Lung (tissue), 12 donors: ENCODE measurements around the gene NUP98. TPM values are rescaled to one million over a fixed set of nuclear protein-coding genes. Genes with fewer than 3 reads are reported as not detected.

ENCODE experiments used
- ATAC-seq: fragments of 200-7000 bp; cut with Tn5 transposase; one replicate; pipeline ENCODE4 v1.9.1; 2020; ENCODE audit warnings: moderate number of reproducible peaks; ENCODE audit not compliant: insufficient read depth, low FRiP score
- DNase-seq, 3 donors: peaks; one replicate each; pipeline ENCODE4 v3.0.0-alpha.2; 2013 to 2017
- H3K27ac ChIP-seq, 2 donors: one replicate each; pipeline ENCODE4 v1.5.1; 2013; ENCODE audit warnings: mild to moderate bottlenecking in 2 of 2, moderate library complexity in 2 of 2, control low read depth in 1 of 2, inconsistent platforms in 1 of 2, low read depth in 1 of 2, low read length in 1 of 2
- H3K27me3 ChIP-seq, 3 donors: one replicate each; pipeline ENCODE4 v1.5.1; 2013; ENCODE audit warnings: low read length in 2 of 3; ENCODE audit not compliant: control insufficient read depth in 3 of 3, insufficient read depth in 3 of 3
- H3K36me3 ChIP-seq, 4 donors: one replicate each; pipeline ENCODE4 v1.5.1; 2013; ENCODE audit warnings: low read length in 4 of 4, mild to moderate bottlenecking in 1 of 4, moderate library complexity in 1 of 4; ENCODE audit not compliant: control insufficient read depth in 4 of 4, insufficient read depth in 4 of 4
- H3K4me1 ChIP-seq, 5 donors: one replicate each; pipeline ENCODE4 v1.5.1; 2013; ENCODE audit warnings: low read length in 5 of 5, mild to moderate bottlenecking in 2 of 5, moderate library complexity in 1 of 5; ENCODE audit not compliant: control insufficient read depth in 5 of 5, insufficient read depth in 5 of 5
- H3K4me3 ChIP-seq: one replicate; pipeline ENCODE4 v1.5.1; 2013; ENCODE audit warnings: mild to moderate bottlenecking, control low read depth, moderate library complexity
- H3K9ac ChIP-seq, 2 donors: one replicate each; pipeline ENCODE4 v1.5.1; 2013; ENCODE audit warnings: low read length in 2 of 2, control low read depth in 1 of 2; ENCODE audit not compliant: insufficient read depth in 1 of 2
- H3K9me3 ChIP-seq, 4 donors: one replicate each; pipeline ENCODE4 v1.5.1; 2013; ENCODE audit warnings: low read length in 3 of 4, mild to moderate bottlenecking in 1 of 4, moderate library complexity in 1 of 4; ENCODE audit not compliant: control insufficient read depth in 4 of 4, insufficient read depth in 3 of 4
- WGBS, 2 donors: extraction: QIAGEN DNeasy Blood & Tissue Kit; methylation state at CpG; one replicate each; pipeline ENCODE4 v1.1.7; 2013; 5-methylcytosine and 5-hydroxymethylcytosine counted together
- polyA plus RNA-seq, 2 donors: library from polyadenylated mRNA; stranded (reverse); fragments of 200-250 nt; gene quantifications; one replicate each; pipeline ENCODE4 v1.2.1, GENCODE V29; 2013
- total RNA-seq, 2 donors: library from RNA; depleted of rRNA in 1 of 2; stranded (reverse); fragments of >200 nt in 1 of 2; gene quantifications; one replicate each; pipeline ENCODE4 v1.2.1, GENCODE V29; 2014 to 2021
- TF ChIP-seq, protein P1 (sequence below): IDR thresholded peaks from 2 replicates; pipeline ENCODE4 v1.5.1; 2012; ENCODE audit warnings: mild to moderate bottlenecking; ENCODE audit errors: control extremely low read depth, extremely low read depth
- donor health status: control.
- donor health status: control.
- donor health status: Bipolar disorder and iron deficiency.
- donor health status: healthy.
- donor health status: DM: yes; HTN: yes; CAD: no.

The NUP98 gene
- total and polyA plus RNA-seq, 4 donors = 16.6 to 109 (median 59.7) TPM

DNA sequence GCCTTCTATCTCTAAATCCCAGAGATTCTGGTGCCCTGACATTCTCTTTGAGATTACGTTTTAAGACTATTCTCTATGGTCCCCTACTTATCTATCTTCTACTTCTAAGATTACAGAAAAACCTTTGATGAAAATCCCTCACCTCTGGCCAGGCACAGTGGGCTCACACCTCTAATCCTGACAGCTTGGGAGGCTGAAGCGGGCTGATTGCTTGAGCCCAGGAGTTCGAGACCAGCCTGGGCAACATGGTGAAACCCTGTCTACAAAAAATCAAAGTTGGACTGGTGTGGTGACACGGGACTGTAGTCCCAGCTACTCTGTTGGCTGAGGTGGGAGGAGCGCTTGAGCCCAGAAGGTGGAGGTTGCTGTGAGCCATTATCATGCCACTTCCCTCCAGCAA, 14.4 kb downstream of the NUP98 start:
- peaks cover 7 to 14% (median 10%) of the 10 kb centered on the region in 4 donors for H3K36me3 ChIP-seq
- DNase-seq = no peak
- TF ChIP-seq, protein P1, sequence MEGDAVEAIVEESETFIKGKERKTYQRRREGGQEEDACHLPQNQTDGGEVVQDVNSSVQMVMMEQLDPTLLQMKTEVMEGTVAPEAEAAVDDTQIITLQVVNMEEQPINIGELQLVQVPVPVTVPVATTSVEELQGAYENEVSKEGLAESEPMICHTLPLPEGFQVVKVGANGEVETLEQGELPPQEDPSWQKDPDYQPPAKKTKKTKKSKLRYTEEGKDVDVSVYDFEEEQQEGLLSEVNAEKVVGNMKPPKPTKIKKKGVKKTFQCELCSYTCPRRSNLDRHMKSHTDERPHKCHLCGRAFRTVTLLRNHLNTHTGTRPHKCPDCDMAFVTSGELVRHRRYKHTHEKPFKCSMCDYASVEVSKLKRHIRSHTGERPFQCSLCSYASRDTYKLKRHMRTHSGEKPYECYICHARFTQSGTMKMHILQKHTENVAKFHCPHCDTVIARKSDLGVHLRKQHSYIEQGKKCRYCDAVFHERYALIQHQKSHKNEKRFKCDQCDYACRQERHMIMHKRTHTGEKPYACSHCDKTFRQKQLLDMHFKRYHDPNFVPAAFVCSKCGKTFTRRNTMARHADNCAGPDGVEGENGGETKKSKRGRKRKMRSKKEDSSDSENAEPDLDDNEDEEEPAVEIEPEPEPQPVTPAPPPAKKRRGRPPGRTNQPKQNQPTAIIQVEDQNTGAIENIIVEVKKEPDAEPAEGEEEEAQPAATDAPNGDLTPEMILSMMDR = no peak
- H3K9ac ChIP-seq = no peak overlapping the region
- peaks cover 7 to 21% (median 13%) of the 10 kb centered on the region in 5 donors for H3K4me1 ChIP-seq
- peak overlapping the region in 1 of 2 donors; percentile 31 for H3K27ac ChIP-seq
- 94% methylated on average over 5 of the region's 5 CpGs for WGBS, 2 donors
- ATAC-seq = no peak
- no peaks in the 10 kb centered on the region for H3K27me3 ChIP-seq
- H3K4me3 ChIP-seq = no peak overlapping the region
- no peaks in the 10 kb centered on the region for H3K9me3 ChIP-seq

DNA sequence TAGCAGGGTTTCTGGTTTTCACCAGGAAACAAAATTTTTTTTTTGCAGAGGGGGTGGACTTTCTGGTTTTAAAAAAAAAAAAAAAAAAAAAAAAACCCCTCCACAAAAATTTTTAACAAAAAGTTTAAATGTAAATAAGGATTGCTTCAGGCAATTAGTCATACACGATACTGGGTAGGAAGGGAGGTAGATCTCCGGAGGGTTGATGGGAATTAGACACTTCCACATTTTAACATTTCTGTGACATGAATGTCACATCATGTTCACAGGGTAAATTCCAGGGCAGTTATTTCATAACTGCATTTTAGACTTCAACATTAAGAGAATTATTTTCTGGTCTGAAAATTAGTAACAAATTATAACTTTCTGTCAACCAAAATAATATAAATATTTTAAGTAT, 15.9 kb downstream of the NUP98 start:
- Histone ChIP-seq H3K36me3 (peaks cover 10 to 20% (median 11%) of the 10 kb centered on the region in 4 donors), H3K27ac (no peak overlapping the region), H3K27me3 (no peaks in the 10 kb centered on the region), H3K9me3 (no peaks in the 10 kb centered on the region), H3K4me3 (no peak overlapping the region), H3K9ac (no peak overlapping the region), H3K4me1 (peaks cover 0 to 10% (median 3%) of the 10 kb centered on the region in 5 donors)
- DNase-seq (no peak), ATAC-seq (peak; percentile 81)
- TF ChIP-seq, protein P1 = no peak
- WGBS, 2 donors = 12 to 21% methylated on average over 2 of the region's 2 CpGs

DNA sequence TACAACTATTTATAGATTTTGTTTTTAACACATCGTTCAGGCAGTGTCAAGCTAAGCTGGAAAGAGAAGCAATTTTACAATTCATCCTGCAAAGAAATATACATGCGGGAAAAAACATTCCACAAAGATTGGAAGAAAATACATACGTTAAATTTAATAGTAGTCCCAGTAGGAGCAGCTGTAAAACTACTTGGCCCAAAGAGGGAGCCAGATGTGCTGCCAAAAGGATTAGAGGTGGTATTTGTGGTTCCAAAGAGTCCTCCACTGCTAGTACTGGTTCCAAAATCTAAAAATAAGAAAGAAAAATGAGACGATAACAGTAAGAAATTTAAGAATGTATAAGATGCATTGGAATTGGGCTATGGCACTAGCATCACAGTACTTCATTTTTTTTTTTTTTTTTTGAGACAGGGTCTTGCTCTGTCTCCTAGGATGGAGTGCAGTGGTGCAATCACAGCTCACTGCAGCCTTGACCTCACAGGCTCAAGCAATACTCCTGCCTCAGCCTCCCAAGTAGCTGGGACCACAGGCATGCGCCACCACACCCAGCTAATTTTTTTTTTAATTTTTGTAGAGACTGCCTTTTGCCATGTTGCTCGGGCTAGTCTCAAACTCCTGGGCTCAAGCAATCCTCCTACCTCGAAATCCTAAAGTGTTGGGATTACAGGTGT, 21.5 kb downstream of the NUP98 start:
- no peaks in the 10 kb centered on the region for H3K27me3 ChIP-seq
- 75 to 83% methylated on average over 7 of the region's 7 CpGs for WGBS, 2 donors
- TF ChIP-seq, protein P1 = no peak
- ATAC-seq (no peak), DNase-seq (peak; percentile 17 to 57 (median 34))
- no peaks in the 10 kb centered on the region for H3K9me3 ChIP-seq
- no peak overlapping the region for H3K9ac ChIP-seq
- H3K27ac ChIP-seq = no peak overlapping the region
- H3K36me3 ChIP-seq = peaks cover 25 to 43% (median 37%) of the 10 kb centered on the region in 4 donors
- no peak overlapping the region for H3K4me3 ChIP-seq
- no peaks in the 10 kb centered on the region for H3K4me1 ChIP-seq
